Liver (tissue), 9 donors: ENCODE data around the gene CREG2. TPM values are rescaled to one million over a fixed set of nuclear protein-coding genes. Genes with fewer than 3 reads are reported as not detected.

ENCODE experiments used
- DNase-seq: peaks from one replicate; pipeline ENCODE4 v3.0.0-alpha.2; 2017; ENCODE audit warnings: low spot score
- H3K27ac ChIP-seq, 2 donors: one replicate each; pipeline ENCODE4 v1.7.0; 2013; ENCODE audit warnings: inconsistent platforms in 2 of 2, low read length in 2 of 2, control low read depth in 1 of 2, low read depth in 1 of 2, mild to moderate bottlenecking in 1 of 2
- H3K27me3 ChIP-seq, 4 donors: one replicate each; pipeline versions ENCODE4 v1.6.1 to v1.7.0; 2013; ENCODE audit warnings: low read length in 3 of 4, inconsistent platforms in 1 of 4, mild to moderate bottlenecking in 1 of 4, moderate library complexity in 1 of 4; ENCODE audit not compliant: control insufficient read depth in 4 of 4, insufficient read depth in 4 of 4
- H3K36me3 ChIP-seq, 4 donors: one replicate each; pipeline versions ENCODE4 v1.6.1 to v1.7.0; 2013; ENCODE audit warnings: low read length in 3 of 4, mild to moderate bottlenecking in 3 of 4, low read depth in 1 of 4, moderate library complexity in 1 of 4; ENCODE audit not compliant: control insufficient read depth in 4 of 4, insufficient read depth in 3 of 4
- H3K4me1 ChIP-seq, 4 donors: one replicate each; pipeline versions ENCODE4 v1.6.1 to v1.7.0; 2013; ENCODE audit warnings: low read length in 3 of 4, mild to moderate bottlenecking in 3 of 4, moderate library complexity in 1 of 4; ENCODE audit not compliant: control insufficient read depth in 4 of 4, insufficient read depth in 4 of 4
- H3K4me3 ChIP-seq, 3 donors: one replicate each; pipeline versions ENCODE4 v1.6.1 to v1.7.0; 2013; ENCODE audit warnings: low read length in 3 of 3, control low read depth in 1 of 3, low read depth in 1 of 3, mild to moderate bottlenecking in 1 of 3
- H3K9ac ChIP-seq, 2 donors: one replicate each; pipeline ENCODE4 v1.7.0; 2013; ENCODE audit warnings: low read length in 2 of 2, mild to moderate bottlenecking in 2 of 2, moderate library complexity in 2 of 2, control low read depth in 1 of 2, low read depth in 1 of 2
- H3K9me3 ChIP-seq, 4 donors: one replicate each; pipeline versions ENCODE4 v1.6.1 to v1.7.0; 2013; ENCODE audit warnings: low read length in 3 of 4; ENCODE audit not compliant: control insufficient read depth in 4 of 4
- EGR1 ChIP-seq, 2 donors: IDR thresholded peaks; 2 replicates each; pipeline ENCODE4 v1.6.1; 2016 to 2018; ENCODE audit warnings: antibody characterized with exemption in 2 of 2, low read depth in 2 of 2
- FOXA1 ChIP-seq: IDR thresholded peaks from 2 replicates; pipeline ENCODE4 v1.6.1; 2016; ENCODE audit warnings: antibody characterized with exemption
- FOXA2 ChIP-seq: IDR thresholded peaks from 2 replicates; pipeline ENCODE4 v1.6.1; 2016; ENCODE audit warnings: antibody characterized with exemption
- GABPA ChIP-seq, 2 donors: IDR thresholded peaks in 1 of 2; conservative IDR thresholded peaks in 1 of 2; 2 replicates each; pipeline ENCODE4 v1.6.1; 2016; ENCODE audit warnings: antibody characterized with exemption in 2 of 2, mild to moderate bottlenecking in 1 of 2, moderate library complexity in 1 of 2
- HNF4A ChIP-seq, 2 donors: conservative IDR thresholded peaks; 2 replicates each; pipeline ENCODE4 v1.6.1; 2016; ENCODE audit warnings: antibody characterized with exemption in 2 of 2, mild to moderate bottlenecking in 2 of 2
- HNF4G ChIP-seq: IDR thresholded peaks from 2 replicates; pipeline ENCODE4 v1.6.1; 2016; ENCODE audit warnings: antibody characterized with exemption
- JUND ChIP-seq, 2 donors: IDR thresholded peaks; 2 replicates each; pipeline ENCODE4 v1.6.1; 2016; ENCODE audit warnings: antibody characterized with exemption in 2 of 2
- MAX ChIP-seq: IDR thresholded peaks from 2 replicates; pipeline ENCODE4 v1.6.1; 2016; ENCODE audit warnings: antibody characterized with exemption
- NR2F2 ChIP-seq: IDR thresholded peaks from 2 replicates; pipeline ENCODE4 v1.6.1; 2016; ENCODE audit warnings: antibody characterized with exemption
- RAD21 ChIP-seq, 2 donors: IDR thresholded peaks; 2 replicates each; pipeline ENCODE4 v1.6.1; 2016; ENCODE audit warnings: antibody characterized with exemption in 2 of 2, mild to moderate bottlenecking in 2 of 2
- REST ChIP-seq: IDR thresholded peaks from 2 replicates; pipeline ENCODE4 v1.6.1; 2016; ENCODE audit warnings: antibody characterized with exemption, mild to moderate bottlenecking
- RXRA ChIP-seq, 2 donors: IDR thresholded peaks; 2 replicates each; pipeline ENCODE4 v1.6.1; 2017 to 2018; ENCODE audit warnings: antibody characterized with exemption in 2 of 2, mild to moderate bottlenecking in 1 of 2
- SP1 ChIP-seq: IDR thresholded peaks from 2 replicates; pipeline ENCODE4 v1.6.1; 2018; ENCODE audit warnings: antibody characterized with exemption, mild to moderate bottlenecking
- TAF1 ChIP-seq: conservative IDR thresholded peaks from 2 replicates; pipeline ENCODE4 v1.6.1; 2016; ENCODE audit warnings: antibody characterized with exemption, mild to moderate bottlenecking
- YY1 ChIP-seq: IDR thresholded peaks from 2 replicates; pipeline ENCODE4 v1.6.1; 2016; ENCODE audit warnings: antibody characterized with exemption, mild to moderate bottlenecking
- WGBS: extraction: QIAGEN DNeasy Blood & Tissue Kit; methylation state at CpG from one replicate; pipeline ENCODE4 v1.1.7; 2013; 5-methylcytosine and 5-hydroxymethylcytosine counted together
- polyA plus RNA-seq, 2 donors: library from polyadenylated mRNA; stranded (reverse) in 1 of 2; unstranded in 1 of 2; fragments of 200-250 nt in 1 of 2; fragments of >200 nt in 1 of 2; fragmentation: Nextera tagmentation in 1 of 2; extraction: Ambion mirVana in 1 of 2; gene quantifications; one replicate each; pipeline versions ENCODE4 v1.2.1 to v1.2.3, GENCODE V29; 2013 to 2015
- total RNA-seq, 2 donors: library from RNA; depleted of rRNA; stranded (reverse); fragments of >200 nt; gene quantifications; one replicate each; pipeline ENCODE4 v1.2.3, GENCODE V29; 2014
- TF ChIP-seq, protein P1 (sequence below): IDR thresholded peaks from 2 replicates; pipeline ENCODE4 v1.6.1; 2016; ENCODE audit warnings: antibody characterized with exemption
- TF ChIP-seq, protein P2 (sequence below): IDR thresholded peaks from 2 replicates; pipeline ENCODE4 v1.6.1; 2016; ENCODE audit warnings: antibody characterized with exemption
- TF ChIP-seq, protein P3 (sequence below): fragments of 150-350 bp; IDR thresholded peaks from 2 replicates; pipeline ENCODE4 v1.5.1; 2017; ENCODE audit warnings: improper control_type of control experiment, low read depth, low read length; ENCODE audit not compliant: missing input control
- donor health status: healthy.
- donor health status: healthy.
- donor health status: healthy.
- donor health status: healthy.
- donor health status: healthy.

The CREG2 gene
- total and polyA plus RNA-seq, 4 donors, result 0.05 TPM; not detected in 3

DNA sequence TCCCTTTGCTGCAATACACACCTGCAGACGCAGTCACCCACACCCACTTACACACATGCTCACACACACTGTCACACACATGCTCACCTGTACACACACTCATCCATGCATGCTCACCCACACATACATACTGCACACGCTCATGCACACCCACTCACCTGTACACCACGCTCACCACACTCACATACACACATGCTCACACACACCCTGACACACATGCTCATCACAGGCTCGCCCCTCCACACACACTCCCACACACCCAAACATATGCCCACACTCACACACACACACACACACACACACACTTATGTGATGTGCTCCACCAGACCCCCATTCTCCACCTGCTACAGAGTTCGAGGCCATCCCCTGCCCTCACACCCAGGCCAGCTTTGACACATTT is 22.8 kb upstream of the CREG2 start:
- H3K27me3 ChIP-seq, result no peaks in the 10 kb centered on the region
- no peaks in the 10 kb centered on the region for H3K4me1 ChIP-seq
- WGBS, result 89% methylated on average over 5 of the region's 5 CpGs
- no peak for TF ChIP-seq EGR1 (IDR thresholded peaks at IDR 0.05; ENCODE audit: low read depth in 2 of 2)
- TF ChIP-seq YY1, result no peak
- TF ChIP-seq FOXA1, result no peak
- no peak for TF ChIP-seq JUND (IDR thresholded peaks at IDR 0.05)
- no peak for TF ChIP-seq TAF1
- TF ChIP-seq HNF4G, result no peak
- no peak for TF ChIP-seq SP1
- TF ChIP-seq, protein P1, sequence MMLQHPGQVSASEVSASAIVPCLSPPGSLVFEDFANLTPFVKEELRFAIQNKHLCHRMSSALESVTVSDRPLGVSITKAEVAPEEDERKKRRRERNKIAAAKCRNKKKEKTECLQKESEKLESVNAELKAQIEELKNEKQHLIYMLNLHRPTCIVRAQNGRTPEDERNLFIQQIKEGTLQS, result no peak
- TF ChIP-seq, protein P2, sequence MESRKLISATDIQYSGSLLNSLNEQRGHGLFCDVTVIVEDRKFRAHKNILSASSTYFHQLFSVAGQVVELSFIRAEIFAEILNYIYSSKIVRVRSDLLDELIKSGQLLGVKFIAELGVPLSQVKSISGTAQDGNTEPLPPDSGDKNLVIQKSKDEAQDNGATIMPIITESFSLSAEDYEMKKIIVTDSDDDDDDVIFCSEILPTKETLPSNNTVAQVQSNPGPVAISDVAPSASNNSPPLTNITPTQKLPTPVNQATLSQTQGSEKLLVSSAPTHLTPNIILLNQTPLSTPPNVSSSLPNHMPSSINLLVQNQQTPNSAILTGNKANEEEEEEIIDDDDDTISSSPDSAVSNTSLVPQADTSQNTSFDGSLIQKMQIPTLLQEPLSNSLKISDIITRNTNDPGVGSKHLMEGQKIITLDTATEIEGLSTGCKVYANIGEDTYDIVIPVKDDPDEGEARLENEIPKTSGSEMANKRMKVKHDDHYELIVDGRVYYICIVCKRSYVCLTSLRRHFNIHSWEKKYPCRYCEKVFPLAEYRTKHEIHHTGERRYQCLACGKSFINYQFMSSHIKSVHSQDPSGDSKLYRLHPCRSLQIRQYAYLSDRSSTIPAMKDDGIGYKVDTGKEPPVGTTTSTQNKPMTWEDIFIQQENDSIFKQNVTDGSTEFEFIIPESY, result no peak
- TF ChIP-seq HNF4A (conservative IDR thresholded peaks at IDR 0.05), result no peak
- TF ChIP-seq RAD21 (IDR thresholded peaks at IDR 0.05), result no peak
- no peak for TF ChIP-seq REST
- no peak for TF ChIP-seq NR2F2
- TF ChIP-seq FOXA2, result no peak
- no peak for TF ChIP-seq MAX
- TF ChIP-seq GABPA (IDR thresholded peaks at IDR 0.05 in 1 of 2, conservative IDR thresholded peaks at IDR 0.05 in 1 of 2), result no peak
- TF ChIP-seq, protein P3, sequence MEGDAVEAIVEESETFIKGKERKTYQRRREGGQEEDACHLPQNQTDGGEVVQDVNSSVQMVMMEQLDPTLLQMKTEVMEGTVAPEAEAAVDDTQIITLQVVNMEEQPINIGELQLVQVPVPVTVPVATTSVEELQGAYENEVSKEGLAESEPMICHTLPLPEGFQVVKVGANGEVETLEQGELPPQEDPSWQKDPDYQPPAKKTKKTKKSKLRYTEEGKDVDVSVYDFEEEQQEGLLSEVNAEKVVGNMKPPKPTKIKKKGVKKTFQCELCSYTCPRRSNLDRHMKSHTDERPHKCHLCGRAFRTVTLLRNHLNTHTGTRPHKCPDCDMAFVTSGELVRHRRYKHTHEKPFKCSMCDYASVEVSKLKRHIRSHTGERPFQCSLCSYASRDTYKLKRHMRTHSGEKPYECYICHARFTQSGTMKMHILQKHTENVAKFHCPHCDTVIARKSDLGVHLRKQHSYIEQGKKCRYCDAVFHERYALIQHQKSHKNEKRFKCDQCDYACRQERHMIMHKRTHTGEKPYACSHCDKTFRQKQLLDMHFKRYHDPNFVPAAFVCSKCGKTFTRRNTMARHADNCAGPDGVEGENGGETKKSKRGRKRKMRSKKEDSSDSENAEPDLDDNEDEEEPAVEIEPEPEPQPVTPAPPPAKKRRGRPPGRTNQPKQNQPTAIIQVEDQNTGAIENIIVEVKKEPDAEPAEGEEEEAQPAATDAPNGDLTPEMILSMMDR, result no peak
- TF ChIP-seq RXRA (IDR thresholded peaks at IDR 0.05), result no peak
- no peaks in the 10 kb centered on the region for H3K9me3 ChIP-seq
- H3K4me3 ChIP-seq, result no peak overlapping the region
- DNase-seq, result no peak
- no peak overlapping the region for H3K27ac ChIP-seq
- no peak overlapping the region for H3K9ac ChIP-seq
- no peaks in the 10 kb centered on the region for H3K36me3 ChIP-seq
